ENCODE data around the gene ARHGAP42.
A peak's percentile ranks its signal among the peaks of the same experiment; 100 is the strongest.

Gene ARHGAP42

DNA sequence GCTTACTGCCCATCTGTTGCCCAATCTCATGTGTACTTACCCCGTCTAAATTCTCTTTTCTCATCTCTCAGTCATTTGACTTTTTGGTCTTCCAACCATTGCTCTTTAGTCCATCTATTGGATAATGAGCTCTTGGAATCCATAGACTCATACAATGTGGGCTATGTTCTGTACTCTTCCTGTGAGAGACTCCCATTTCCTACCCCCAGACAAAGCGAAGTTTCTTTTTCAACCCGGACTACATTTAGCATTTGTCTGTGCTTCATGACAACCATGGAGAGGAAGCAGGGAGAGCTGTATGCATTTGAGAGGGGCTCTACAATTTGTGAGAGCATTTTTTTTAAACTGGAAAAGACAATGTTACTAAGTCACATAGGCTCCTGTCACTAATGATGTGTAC, 4.0 kb upstream of the ARHGAP42 start:
- DNase-seq = no peak

- peak; percentile 41 for DNase-seq
These were observed 2.7 kb upstream of the ARHGAP42 start for GRCh38 chr11:100684101-100685065.

- no peak for DNase-seq
These were observed 523 bp upstream of the ARHGAP42 start for GRCh38 chr11:100686476-100687053.

GRCh38 chr11:100687630-100688395, 725 bp downstream of the ARHGAP42 start:
- peak; percentile 71 for DNase-seq

DNA sequence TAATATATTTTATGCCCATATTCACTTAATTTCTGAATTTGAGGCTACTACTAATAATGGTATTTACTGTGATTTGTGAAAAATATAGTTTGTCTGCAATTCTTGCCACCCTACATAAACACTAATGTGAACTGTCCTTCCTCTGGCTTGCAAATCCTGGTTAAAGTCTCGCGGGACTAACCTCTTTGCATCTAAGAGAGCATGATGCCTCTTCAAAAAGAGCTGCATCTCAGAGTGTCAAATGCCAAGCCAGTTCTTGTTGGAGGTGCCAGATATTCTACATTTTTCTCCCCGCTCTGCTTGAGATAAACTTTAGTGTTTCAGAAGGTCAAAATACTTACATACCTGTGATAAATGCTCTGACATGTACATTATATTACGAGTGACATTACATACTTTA, 2.1 kb downstream of the ARHGAP42 start:
- DNase-seq = no peak

- DNase-seq = no peak
These were observed 5.0 kb downstream of the ARHGAP42 start for GRCh38 chr11:100691896-100692653.

DNA sequence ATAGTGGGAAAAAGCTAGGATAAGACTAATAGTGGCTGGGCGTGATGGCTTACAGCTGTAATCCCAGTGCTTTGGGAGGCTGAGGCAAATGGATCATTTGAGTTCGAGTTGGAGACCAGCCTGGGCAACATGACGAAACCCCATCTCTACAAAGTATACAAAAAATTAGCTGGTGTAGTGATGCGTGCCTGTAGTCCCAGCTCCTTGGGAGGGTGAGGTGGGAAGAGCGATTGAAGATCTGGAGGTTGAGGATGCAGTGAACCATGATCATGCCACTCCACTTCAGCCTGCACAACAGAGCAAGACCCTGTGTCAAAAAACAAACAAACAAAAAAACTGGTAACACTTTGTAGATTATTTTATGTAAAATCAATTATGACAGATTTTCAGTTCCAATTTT, 8.8 kb downstream of the ARHGAP42 start:
- no peak for DNase-seq

- DNase-seq = no peak
These were observed 16.1 kb downstream of the ARHGAP42 start for GRCh38 chr11:100703139-100703538.

GRCh38 chr11:100703801-100704575, 16.9 kb downstream of the ARHGAP42 start:
- DNase-seq = no peak

DNA sequence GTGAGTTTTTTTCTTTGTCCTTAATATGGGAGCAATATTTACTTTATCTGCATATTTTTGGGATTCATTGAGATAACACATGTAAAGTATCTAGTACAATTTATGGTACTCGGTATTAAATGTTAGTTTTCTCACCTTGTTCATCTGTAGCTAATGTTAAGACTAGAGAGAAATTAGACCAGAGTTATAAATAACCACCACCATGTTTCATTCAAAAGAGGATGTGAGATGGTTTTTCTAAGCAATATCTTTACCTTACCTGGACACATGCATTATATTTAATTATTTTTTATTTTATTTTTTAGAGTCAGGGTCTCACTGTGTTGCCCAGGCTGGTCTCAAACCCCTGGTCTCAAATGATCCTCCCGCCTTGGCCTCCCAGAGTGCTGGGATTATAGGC, 18.4 kb downstream of the ARHGAP42 start:
- DNase-seq = no peak

DNA sequence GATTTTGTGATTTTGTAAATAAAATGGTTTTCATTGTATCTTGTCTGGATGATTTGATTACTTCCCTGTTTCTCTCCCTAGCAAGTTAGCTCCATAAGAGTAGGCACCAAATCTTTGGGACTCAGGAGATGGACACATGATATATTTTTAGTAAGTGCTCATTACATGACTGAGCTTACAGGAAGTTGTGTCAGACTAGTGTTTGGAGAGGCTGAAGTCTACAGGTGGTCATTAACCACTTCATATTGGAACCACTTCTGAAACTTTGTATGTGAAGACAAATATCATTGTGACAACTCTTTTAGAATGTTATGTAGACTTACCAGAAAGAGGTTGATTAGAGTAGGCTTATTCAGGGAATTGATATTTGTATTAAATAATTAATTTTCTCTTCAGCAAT, 19.1 kb downstream of the ARHGAP42 start:
- DNase-seq = no peak

GRCh38 chr11:100709233-100709957, 22.3 kb downstream of the ARHGAP42 start:
- no peak for DNase-seq

DNA sequence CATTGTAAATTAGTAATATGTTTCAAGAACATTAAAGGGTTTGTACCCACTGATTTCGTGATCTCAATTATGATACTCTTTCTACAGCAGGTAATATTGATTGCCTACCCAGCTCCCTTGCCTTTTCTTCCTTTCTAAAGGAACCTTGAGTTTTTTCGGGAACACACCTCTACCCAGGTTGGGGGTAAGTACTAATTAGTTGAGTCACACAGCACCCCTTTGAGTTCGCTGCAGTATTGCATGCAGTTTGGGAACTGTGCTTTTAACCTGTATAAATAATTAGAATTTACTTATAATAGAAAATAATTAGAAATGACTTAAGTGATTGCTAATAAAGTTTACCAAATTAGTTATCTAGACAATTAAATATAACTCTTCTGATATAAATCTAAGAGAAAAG, 24.9 kb downstream of the ARHGAP42 start:
- DNase-seq = no peak

GRCh38 chr11:100712583-100712982, 25.5 kb downstream of the ARHGAP42 start:
- no peak for DNase-seq

GRCh38 chr11:100715165-100715761, 28.2 kb downstream of the ARHGAP42 start:
- no peak for DNase-seq

DNA sequence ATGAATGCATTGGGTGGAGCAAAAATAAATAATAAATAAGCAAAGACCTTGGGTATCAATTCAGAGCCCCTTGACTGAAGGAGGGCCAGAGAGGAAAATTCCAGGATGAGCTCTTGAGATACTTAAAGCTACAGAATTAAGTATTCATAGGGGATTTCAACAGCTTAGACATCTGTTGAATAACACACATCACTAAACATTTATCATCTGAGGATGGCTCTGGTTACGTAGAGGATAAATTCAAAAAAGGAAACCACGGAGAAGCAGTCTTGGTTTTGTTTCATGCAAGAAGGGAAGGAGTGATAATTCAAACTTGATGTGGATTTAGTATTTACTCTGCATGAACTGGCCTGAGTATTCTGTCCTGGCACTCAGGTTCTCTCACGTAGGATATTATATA, 29.8 kb downstream of the ARHGAP42 start:
- no peak for DNase-seq

GRCh38 chr11:100719362-100719761, 32.3 kb downstream of the ARHGAP42 start:
- DNase-seq = peak; percentile 62

DNA sequence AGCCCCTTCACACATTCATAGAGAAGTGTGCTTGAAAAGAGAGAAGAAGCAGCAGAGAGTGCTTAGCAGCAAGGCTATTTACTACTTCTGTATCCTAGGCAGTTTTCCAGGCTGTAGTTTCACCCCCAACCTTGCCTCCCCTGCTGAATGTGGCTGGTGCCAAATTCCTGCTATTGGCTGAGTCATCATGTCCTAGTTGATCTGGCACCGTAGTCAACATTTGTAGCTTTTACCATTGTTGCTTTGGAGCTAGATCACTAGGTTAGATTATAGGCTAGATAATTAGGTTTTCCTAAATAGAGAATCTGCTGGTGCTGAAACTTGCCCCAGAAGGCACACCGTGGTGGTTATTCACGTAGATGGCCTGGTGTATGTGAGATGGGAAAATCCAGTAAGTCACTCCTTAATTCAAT, 32.7 kb downstream of the ARHGAP42 start:
- DNase-seq = peak; percentile 84

GRCh38 chr11:100726680-100727079, 39.6 kb downstream of the ARHGAP42 start:
- DNase-seq = no peak

- no peak for DNase-seq
These were observed 40.3 kb downstream of the ARHGAP42 start for GRCh38 chr11:100727410-100727809.

DNA sequence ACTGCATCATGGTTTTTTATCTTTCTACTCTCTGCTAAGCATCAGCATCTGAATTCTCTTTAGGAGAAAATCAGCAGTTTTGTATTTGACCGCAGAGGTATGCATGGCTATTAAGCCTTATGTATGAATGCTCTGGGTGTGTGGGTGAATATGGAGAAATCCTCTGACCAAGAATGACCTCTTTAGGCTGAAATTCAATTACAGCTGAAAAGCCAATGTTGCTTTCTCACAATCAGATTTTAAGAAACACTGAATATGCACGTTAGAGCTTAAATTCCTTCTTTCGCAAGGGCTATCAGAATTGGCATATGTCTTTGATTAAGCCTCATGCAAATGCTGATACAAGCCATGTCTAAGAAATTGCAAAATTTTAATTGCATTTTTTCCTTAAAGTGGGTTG, 43.2 kb downstream of the ARHGAP42 start:
- DNase-seq = no peak
